Fibroblast of skin of right biceps (primary cell): Measurements from ENCODE around the gene ATAD5.
A peak's percentile ranks its signal among the peaks of the same experiment; 100 is the strongest.
"Not testable (repeated sequence)": the region's sequence is repeated elsewhere in the genome, so short reads cannot be mapped to it uniquely, and the experiment has no call there.

Experiments
- DNase-seq: peaks from one replicate; pipeline ENCODE4 v3.0.0-alpha.2; 2013

The ATAD5 gene, protein sequence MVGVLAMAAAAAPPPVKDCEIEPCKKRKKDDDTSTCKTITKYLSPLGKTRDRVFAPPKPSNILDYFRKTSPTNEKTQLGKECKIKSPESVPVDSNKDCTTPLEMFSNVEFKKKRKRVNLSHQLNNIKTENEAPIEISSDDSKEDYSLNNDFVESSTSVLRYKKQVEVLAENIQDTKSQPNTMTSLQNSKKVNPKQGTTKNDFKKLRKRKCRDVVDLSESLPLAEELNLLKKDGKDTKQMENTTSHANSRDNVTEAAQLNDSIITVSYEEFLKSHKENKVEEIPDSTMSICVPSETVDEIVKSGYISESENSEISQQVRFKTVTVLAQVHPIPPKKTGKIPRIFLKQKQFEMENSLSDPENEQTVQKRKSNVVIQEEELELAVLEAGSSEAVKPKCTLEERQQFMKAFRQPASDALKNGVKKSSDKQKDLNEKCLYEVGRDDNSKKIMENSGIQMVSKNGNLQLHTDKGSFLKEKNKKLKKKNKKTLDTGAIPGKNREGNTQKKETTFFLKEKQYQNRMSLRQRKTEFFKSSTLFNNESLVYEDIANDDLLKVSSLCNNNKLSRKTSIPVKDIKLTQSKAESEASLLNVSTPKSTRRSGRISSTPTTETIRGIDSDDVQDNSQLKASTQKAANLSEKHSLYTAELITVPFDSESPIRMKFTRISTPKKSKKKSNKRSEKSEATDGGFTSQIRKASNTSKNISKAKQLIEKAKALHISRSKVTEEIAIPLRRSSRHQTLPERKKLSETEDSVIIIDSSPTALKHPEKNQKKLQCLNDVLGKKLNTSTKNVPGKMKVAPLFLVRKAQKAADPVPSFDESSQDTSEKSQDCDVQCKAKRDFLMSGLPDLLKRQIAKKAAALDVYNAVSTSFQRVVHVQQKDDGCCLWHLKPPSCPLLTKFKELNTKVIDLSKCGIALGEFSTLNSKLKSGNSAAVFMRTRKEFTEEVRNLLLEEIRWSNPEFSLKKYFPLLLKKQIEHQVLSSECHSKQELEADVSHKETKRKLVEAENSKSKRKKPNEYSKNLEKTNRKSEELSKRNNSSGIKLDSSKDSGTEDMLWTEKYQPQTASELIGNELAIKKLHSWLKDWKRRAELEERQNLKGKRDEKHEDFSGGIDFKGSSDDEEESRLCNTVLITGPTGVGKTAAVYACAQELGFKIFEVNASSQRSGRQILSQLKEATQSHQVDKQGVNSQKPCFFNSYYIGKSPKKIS (N-terminal part only)

DNA sequence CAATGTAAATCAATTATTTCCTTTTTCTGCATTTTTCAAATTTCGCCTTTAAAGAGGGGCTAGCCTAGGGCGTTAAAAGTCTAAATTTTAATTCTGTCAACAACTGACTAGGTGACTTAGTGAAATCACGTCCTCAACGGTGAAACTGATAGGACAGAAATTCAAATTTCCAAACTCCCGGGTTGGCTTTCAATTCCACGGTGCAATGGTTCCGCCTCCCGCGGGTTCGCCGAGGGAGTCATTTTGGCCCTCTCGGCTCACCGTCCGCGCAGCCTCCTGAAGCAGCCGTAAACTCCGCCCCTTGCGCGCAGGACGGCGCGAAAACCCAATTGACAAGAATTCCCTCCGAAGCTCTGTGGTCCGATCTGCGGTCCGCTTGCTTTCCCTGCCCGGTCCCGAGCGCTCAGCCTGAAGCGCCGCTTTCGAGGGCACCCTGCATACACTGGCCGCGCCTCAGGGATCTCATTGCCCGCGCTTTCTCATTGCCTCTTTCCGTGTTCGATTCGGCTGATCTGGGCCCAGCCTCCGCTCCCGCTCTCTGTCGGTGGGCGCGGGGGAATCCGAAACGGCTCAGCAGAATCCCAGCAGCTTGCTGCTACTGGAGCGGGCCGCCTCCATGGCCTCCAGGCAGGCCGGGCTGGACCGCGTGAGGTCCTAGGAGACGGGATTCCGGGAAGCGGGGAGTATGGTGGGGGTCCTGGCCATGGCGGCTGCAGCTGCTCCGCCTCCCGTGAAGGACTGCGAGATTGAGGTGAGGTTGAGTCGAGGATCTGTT, at the start of gene ATAD5:
TSS of gene ATAD5 (plus strand) at position 304 of the 775 bp plus-strand sequence. CDS start at position 686, 382 bp downstream.
- DNase-seq: peak; percentile 93

DNA sequence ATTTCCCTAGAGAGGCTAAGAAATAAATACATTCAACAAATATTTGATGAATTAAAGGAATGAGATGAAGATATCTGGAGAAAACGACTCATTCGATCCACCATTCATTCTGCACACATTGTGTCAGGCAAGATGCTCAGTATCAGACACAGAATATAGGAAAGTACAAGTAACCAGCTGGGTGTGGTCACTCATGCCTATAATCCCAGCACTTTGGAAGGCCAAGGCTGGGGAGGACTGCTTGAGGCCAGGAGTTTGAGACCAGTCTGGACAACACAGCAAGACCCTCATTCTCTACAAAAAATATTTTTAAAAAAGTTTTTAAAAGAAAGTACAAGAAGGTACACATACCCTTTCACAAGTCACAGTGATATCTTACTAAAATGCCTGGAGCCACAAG, 49.6 kb upstream of the ATAD5 start:
- peak; percentile 32 for DNase-seq

DNA sequence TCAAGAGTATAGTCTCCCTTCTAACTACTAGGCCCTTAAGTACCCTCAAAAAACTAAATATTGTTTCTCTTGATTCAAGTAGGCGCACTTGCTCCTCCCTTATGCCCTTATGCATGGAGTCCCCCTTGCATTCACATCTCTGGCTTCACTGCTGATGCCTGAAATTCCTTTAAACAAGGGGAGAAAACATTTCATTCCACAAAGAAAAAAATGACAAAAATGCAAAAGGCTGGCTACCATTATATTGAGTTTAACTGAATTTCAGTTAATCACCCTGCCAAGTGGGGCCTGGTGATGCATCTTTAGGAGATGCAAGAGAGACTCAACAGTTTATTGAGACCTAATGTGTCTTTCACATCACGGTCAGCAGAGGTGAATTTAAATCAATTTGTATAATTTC, 42.8 kb upstream of the ATAD5 start:
- DNase-seq: peak; percentile 63

DNA sequence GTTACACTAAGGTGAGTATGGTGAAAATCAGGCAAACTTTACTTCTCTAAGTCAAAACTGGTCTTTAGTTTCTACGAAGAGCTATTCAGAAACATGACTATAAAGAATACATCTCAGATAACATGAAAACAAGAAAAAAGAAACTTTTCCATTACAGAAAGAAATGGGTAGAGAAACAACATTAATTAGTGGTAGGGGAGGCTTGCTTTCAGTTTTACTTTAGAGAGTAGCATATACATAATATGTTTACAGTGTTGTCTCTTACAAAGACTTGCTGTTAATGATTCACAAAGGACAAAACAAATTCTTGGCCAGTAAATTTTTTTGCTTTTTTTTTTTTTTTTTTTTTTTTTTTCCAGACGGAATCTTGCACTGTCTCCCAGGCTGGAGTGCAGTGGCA, 41.5 kb upstream of the ATAD5 start:
- no peak for DNase-seq

DNA sequence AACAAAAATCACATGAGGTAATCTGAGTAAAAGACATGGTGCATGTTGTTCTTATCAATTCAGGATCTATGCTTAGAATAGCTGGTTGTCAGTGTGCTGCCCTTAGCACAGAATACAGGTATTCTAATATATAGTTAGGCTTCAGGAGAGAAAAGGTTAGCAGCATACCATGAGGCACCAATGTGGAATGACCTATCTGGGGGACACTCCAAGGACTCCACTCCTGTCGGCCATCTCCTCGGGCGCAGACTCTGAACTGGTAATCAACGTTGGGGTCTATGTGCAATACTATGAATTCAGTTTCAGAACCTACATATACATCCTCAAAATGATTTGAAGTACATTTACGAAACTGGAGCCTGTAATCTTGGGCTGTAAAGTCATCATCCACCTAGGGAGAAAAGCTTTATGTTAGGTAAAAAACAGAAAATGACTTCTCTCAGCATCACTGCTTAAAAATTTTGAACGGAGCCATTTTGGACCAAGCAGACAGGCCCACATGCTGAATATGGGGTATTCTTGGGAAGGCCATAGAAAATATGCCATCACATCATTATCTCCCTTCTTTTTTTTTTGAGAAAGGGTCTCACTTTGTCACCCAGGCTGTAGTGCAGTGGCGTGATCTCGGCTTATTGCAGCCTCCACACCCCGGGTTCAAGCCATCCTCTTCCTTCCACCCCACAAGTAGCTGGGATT, 38.3 kb upstream of the ATAD5 start:
- no peak for DNase-seq

DNA sequence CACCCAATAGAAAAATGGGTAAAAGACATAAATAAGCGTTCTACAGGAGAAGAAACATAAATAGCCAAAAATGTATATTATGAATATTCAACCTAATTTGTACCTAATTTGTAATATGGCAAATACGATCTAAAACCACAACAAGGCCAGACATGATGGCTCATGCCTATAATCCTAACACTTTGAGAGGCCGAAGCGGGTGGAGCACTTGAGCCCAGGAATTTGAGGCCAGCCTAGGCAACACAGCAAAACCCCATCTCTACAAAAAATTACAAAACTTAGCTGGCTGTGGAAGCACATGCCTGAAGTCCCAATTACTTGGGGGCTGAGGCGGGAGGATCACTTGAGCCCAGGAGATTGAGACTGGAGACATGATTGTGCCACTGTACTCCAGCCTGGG, 37.4 kb upstream of the ATAD5 start:
- DNase-seq: no peak

DNA sequence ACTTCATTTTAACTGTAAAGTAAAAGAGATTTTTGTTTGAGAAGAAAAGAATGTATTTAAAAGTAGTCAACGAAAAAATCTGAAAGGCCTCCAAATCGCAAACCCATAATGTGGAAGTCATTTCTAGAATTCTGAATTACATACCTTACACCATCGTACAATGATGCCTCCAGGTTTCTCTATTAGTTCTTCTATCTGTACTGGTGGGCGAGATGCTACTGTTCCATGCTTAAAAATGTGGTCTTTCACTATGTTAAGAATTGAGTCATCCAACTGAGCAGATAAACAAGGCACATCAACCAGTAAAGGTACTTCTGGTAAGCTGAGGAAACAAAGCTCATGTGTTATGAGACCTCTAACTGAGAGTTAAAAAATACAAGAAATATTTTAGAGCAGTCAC, 35.8 kb upstream of the ATAD5 start:
- DNase-seq: no peak

DNA sequence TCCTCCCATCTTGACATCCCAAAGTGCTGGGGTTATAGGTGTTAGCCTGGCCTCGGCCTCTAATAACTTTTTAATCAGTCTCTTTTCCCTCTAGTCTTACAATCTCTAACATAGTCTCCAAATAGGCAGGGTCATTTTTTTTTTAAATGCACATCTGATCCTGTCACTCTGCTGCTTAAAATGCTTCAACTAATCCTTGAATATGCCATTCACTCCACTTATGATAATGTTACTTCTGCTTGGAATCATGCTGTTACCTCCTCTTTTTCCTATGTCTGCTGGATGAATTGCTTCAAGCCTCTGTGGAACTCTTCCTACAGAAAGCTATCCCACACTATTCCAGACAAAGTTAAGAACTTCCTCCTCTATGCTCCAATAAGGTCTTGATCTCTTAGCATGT, 30.1 kb upstream of the ATAD5 start:
- no peak for DNase-seq

DNA sequence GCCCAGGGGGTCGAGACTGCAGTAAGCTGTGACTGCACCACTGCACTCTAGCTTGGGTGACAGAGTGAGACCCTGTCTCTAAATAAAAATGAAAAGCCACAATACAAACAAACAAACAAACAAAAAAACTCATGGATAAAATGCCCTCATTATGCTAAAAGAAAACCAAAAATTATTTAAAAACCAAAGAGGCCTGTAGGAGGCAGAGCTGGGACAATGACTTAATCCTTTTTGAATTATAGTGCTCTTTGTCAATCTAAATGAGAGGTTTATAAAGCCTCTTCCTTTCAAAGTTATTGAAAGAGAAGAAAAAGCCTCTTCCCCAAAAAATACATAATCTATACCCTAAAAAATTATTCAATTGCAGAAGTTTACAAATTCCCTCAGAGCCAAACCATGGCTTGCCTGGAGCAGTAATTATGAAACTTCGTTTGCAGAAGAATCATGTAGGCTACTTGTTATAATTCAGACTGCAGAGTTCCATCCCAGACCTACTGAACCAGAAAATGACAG, 25.8 kb upstream of the ATAD5 start:
- no peak for DNase-seq

DNA sequence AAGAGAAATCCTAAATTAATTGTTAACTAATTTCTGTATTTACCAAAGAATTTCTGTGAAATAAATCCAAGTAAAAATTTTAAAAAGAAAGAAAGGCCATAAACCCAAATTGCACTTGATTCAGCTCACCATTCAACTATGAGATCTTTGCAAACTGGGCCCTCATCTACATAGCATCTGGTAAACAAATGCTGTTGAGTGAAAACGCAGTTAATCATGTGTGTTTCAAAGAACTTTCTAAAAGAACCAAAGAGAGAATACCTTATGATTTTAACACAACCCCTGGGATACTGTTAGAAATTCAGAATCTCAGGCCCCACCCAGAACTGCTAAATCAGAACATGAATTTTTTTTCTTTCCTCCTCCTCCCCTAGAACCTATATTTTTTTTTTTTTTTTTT, 23.9 kb upstream of the ATAD5 start:
- DNase-seq: no peak

DNA sequence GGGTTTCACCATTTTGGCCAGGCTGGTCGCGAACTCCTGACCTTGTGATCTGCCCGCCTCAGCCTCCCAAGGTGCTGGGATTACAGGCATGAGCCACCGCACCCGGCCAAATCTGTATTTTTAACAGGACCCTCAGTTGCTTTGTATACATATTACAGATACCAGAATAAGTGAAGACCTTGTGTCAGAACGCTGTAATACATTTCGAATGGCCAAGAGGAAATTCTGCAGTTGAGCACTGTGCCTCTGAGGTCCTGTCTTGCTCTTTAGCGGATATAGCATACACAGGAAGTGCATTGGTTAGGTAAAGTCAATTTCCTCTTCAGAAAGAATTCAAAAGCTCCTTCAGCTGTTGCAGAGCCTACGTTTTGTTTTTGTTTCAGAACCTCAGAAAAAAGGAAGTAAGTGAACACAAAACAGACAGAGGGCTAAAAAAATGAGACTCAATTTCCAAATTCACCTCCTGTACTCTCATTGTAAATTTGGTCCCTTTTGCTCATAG, 22.9 kb upstream of the ATAD5 start:
- no peak for DNase-seq

DNA sequence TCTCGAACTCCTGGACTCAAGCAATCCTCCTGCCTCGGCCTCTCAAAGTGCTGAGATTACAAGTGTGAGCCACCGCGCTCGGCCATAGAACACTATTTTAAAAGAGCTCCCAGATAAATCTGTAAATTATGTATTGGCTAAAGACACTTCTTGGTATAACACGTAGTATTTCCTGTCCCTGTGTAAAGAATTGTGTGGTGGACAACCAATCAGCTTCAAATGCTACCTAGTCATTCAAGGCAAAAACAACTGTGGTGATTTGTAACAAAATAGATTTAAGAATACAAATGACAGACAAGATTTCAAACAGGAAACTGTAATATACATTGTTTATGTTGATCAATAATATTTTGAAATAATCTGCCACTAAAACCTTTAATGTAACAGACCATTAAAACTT, 21.9 kb upstream of the ATAD5 start:
- DNase-seq: no peak

DNA sequence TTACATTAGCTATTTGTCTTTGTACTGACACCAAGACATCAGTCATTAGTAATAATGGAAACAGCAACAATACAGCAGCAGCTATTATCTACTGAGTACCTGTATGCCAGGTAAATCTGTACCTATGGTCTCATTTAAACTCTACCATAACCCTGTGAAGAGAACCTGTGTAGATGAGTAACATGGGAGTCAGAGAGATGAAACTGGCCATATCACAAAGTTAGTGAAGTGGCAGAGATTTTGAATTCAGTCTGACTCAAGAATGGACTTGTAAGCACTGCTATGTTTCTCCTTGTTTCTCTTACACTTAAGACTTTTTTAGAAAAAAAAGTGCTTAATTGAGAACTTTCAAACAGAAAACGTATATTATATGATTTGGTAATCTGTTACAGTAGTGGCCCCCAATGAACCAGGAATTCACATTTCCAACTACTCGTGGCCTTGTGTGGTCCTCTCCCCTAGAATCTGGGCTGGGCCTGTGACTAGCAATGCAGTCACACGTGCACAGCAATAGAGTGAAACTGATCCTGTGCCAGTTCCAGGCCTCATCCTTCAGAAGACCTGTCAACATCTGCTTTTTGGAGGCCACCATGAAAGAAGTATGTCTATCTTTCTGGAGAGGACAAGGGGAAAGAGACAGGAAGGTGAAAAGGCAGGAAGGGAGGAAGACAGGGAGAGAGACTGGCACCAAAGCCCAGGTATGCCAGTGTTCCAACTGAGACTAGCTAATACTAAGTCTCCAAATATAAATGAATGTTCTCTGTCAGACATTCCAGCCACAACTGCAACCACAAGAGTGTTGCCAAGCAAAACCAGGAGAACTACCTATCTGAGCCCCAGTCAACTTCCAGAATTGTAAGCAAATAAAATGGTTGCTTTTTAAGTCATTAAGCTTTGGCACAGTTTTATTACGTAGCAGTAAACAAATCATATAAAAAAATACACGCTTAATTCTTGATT, 19.3 kb upstream of the ATAD5 start:
- DNase-seq: peak; percentile 54

DNA sequence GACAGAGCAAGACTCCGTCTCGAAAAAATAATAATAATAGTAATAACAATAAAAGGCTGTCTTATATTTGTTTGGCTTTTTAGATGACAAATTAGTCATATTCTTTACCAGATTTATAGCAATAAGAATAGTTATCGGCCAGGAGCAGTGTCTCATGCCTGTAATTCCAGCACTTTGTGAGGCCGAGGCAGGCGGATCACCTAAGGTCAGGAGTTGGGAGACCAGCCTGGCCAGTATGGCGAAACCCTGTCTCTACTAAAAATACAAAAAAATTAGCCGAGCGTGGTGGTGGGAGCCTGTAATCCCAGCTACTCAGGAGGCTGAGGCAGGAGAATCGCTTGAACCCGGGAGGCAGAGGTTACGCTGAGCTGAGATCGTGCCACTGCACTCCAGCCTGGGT, 17.5 kb upstream of the ATAD5 start:
- DNase-seq: not testable (repeated sequence)

DNA sequence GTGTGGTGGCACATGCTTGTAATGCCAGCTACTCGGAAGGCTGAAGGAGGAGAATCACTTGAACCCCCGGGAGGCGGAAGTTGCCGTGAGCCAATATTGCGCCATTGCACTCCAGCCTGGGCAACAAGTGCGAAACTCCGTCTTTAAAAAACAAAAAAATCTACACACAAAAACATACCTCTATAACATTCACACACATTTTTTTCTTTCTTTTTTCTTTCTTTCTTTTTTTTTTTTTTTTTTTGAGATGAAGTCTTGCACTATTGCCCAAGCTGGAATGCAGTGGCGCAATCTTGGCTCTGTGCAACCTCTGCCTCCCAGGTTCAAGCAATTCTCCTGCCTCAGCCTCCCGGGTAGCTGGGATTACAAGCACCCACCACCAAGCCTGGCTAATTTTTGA, 16.9 kb upstream of the ATAD5 start:
- not testable (repeated sequence) for DNase-seq

DNA sequence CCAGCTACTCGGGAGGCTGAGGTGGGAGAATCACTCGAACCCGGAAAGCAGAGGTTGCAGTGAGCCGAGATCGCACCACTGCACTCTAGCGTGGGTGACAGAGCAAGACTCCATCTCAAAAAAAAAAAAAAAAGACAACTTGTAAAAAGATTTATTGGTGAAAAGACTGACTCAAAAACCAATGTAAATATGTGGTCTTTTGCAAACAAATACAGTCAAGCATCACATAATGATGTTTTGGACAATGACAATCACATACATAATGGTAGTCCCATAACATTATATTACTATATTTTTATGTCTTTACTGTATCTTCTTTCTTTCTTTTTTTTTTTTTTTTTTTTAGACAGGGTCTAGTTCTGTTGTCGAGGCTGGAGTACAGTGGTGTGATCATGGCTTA, 15.6 kb upstream of the ATAD5 start:
- no peak for DNase-seq

DNA sequence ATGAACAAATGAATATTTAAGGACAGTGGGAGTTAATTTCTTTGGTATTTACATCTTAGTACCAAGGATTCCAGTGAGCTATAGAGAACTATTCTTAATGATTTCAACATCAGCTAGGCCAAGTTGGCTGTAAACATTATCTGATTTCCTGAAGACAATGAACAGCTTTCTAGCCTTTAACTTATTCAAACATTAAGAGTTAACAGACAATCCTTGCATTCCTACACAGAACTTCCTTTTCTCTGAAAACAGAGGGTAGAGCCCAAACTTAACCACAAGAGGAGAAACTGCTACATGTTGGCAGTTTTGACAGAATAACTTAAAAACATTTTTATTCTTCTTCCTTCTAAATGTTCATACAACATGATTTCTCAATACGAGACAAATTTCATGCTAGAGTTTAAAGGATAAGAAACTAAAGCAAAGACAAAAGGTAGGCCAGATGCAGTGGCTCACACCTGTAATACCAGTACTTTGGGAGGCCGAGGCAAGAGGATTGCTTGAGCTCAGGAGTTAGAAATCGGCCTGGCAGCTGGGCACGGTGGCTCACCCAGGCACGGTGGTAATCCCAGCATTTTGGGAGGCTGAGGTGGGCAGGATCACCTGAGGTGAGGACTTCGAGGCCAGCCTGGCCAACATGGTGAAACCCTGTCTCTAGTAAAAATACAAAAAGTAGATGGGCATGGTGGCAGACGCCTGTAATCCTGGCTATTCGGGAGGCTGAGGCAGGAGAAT, 11.6 kb upstream of the ATAD5 start:
- peak; percentile 9 for DNase-seq

DNA sequence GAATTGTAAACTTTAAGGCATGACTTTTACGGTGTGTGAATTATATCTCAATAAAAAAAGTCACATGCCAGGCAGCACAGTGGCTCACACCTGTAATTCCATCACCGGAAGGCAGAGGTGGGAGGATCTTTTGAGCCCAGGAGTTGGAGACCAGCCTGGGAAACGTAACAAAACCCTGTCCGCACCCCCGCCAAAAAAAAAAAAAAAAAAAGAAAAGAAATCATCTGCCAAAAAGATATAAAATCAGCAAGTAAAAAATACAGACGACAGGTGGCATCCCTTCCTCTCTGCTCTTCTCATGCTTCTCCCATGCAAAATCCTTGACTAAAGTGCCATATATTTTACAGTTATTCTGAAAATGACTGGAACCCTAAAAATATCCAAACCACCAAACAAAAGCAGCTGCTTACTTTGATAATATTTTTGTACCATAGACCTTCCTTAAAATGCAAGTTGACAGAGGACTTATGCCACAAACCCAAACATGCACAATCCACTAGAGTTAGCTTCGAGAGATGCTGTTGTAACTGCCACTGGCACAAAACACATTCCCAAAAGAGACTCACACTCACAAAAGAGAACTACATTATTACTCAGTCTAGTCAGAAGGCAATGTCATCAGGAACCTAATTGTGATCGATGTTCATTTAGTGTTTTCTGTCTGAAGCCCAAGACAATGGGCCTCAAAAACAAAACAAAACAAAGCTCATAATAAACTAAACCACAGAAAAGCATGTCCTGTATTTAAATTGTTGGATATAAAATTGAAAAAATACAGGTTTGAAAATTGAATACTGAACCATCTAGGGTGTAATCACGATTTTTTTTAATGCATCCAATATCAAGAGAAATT, 9.7 kb upstream of the ATAD5 start:
- DNase-seq: no peak
